GM12878 (cell line): ENCODE results near the gene DRD2. TPM values are rescaled to one million over a fixed set of nuclear protein-coding genes. Genes with fewer than 3 reads are reported as not detected.

Experiments used
- ATAC-seq: fragments of 200-7000 bp; cut with Tn5 transposase; 3 replicates; pipeline ENCODE4 v1.9.1; 2020; ENCODE audit warnings: mild to moderate bottlenecking, moderate library complexity
- BruUV-seq: library from RNA; stranded (reverse); fragments of 400-500 nt; replicated peaks from 2 replicates; lab custom pipeline; 2021; lab: Mats Ljungman, UMichigan
- CTCF ChIA-PET: fragments of 300-600 bp; sonication (Branson Sonifier 250); formaldehyde crosslinking; extraction: SDS; loops from one replicate; lab custom pipeline; 2021; ENCODE audit warnings: inconsistent platforms; lab: Yijun Ruan, JAX
- POLR2A ChIA-PET: fragments of 350-600 bp; formaldehyde crosslinking; extraction: SDS; loops from one replicate; lab custom pipeline; 2021; ENCODE audit warnings: inconsistent platforms; lab: Charles Lee
- RAD21 ChIA-PET: fragments of 300-600 bp; sonication (Branson Sonifier 250); formaldehyde crosslinking; loops from one replicate; lab custom pipeline; 2023; ENCODE audit warnings: antibody characterized with exemption; ENCODE audit not compliant: unreplicated experiment; lab: Charles Lee
- SMC1A ChIA-PET: fragments of 300-600 bp; sonication (Branson Sonifier 250); formaldehyde crosslinking; loops from one replicate; lab custom pipeline; 2023; ENCODE audit not compliant: unreplicated experiment, uncharacterized antibody; lab: Charles Lee
- DNase-seq: peaks from one replicate; pipeline ENCODE4 v3.0.0-alpha.2; 2011; ENCODE audit warnings: low read depth, low spot score
- FAIRE-seq: peaks from 3 replicates; lab custom pipeline; 2011; peaks lifted over from hg19 to GRCh38; lab: Jason Lieb, UNC
- H2AFZ ChIP-seq: 2 replicates; pipeline ENCODE4 v1.6.0; 2011; ENCODE audit warnings: low read depth, low read length, control low read depth; ENCODE audit not compliant: control insufficient read depth
- H3K27ac ChIP-seq: 2 replicates; pipeline ENCODE4 v1.5.1; 2011; ENCODE audit warnings: control low read depth; ENCODE audit not compliant: control insufficient read depth, insufficient read depth
- H3K27me3 ChIP-seq, 2 experiments: replicated peaks in 1 of 2; 2 replicates each; pipeline versions ENCODE4 v1.6.0 to v1.6.1; 2011; ENCODE audit warnings: low read length in 1 of 2; ENCODE audit not compliant: control insufficient read depth in 2 of 2, insufficient read depth in 2 of 2
- H3K36me3 ChIP-seq, 2 experiments: 2 replicates each; pipeline ENCODE4 v1.5.1; 2011; ENCODE audit warnings: low read length in 1 of 2; ENCODE audit not compliant: control insufficient read depth in 2 of 2, insufficient read depth in 2 of 2
- H3K4me1 ChIP-seq: 2 replicates; pipeline ENCODE4 v1.6.1; 2011; ENCODE audit warnings: mild to moderate bottlenecking, low read length, moderate library complexity, mixed read lengths; ENCODE audit not compliant: control insufficient read depth, insufficient read depth
- H3K4me2 ChIP-seq: 2 replicates; pipeline ENCODE4 v1.6.0; 2011; ENCODE audit warnings: control low read depth; ENCODE audit not compliant: control insufficient read depth, insufficient read depth
- H3K4me3 ChIP-seq: fragments of 200-600 bp; sonication (generic); 2 replicates; pipeline ENCODE4 v1.5.1; 2016
- H3K79me2 ChIP-seq: 2 replicates; pipeline ENCODE4 v1.6.0; 2011; ENCODE audit warnings: low read length; ENCODE audit not compliant: control insufficient read depth, insufficient read depth
- H3K9ac ChIP-seq: 2 replicates; pipeline ENCODE4 v1.8.0; 2011; ENCODE audit warnings: low read length, control low read depth, mixed read lengths; ENCODE audit not compliant: control insufficient read depth, insufficient read depth
- H3K9me3 ChIP-seq: replicated peaks from 3 replicates; pipeline ENCODE4 v1.5.1; 2011; ENCODE audit warnings: mild to moderate bottlenecking, low read length; ENCODE audit not compliant: control insufficient read depth, insufficient read depth
- H4K20me1 ChIP-seq: 2 replicates; pipeline ENCODE4 v1.6.0; 2011; ENCODE audit not compliant: control insufficient read depth, insufficient read depth
- CEBPB ChIP-seq, 2 experiments: fragments of 150-350 bp in 1 of 2; IDR thresholded peaks; 2 replicates each; pipeline ENCODE4 v1.6.1; 2012 to 2014; ENCODE audit warnings: low read depth in 2 of 2, low read length in 2 of 2, borderline replicate concordance in 1 of 2, inconsistent platforms in 1 of 2
- CHD4 ChIP-seq: fragments of 200-600 bp; sonication (generic); IDR thresholded peaks from 2 replicates; pipeline ENCODE4 v1.6.1; 2016; ENCODE audit warnings: mild to moderate bottlenecking
- EP300 ChIP-seq, 2 experiments: fragments of 150-350 bp in 1 of 2; IDR thresholded peaks; 2 replicates each; pipeline ENCODE4 v1.6.1; 2011 to 2012; ENCODE audit warnings: low read depth in 2 of 2, low read length in 2 of 2, borderline replicate concordance in 1 of 2, improper control_type of control experiment in 1 of 2, inconsistent platforms in 1 of 2; ENCODE audit not compliant: control insufficient read depth in 1 of 2
- ESRRA ChIP-seq: IDR thresholded peaks from 2 replicates; pipeline ENCODE4 v1.6.1; 2012; ENCODE audit warnings: mild to moderate bottlenecking, low read length, improper control_type of control experiment
- EZH2 ChIP-seq: IDR thresholded peaks from 2 replicates; pipeline ENCODE4 v1.6.1; 2012; ENCODE audit warnings: low read depth, mild to moderate bottlenecking, control low read depth, inconsistent platforms, low read length, borderline replicate concordance; ENCODE audit not compliant: control insufficient read depth
- MYB ChIP-seq: fragments of 150-350 bp; IDR thresholded peaks from 2 replicates; pipeline ENCODE4 v1.6.1; 2014; ENCODE audit warnings: mild to moderate bottlenecking, low read depth, low read length, borderline replicate concordance
- POU2F2 ChIP-seq: IDR thresholded peaks from 3 replicates; pipeline ENCODE4 v1.6.1; 2011; ENCODE audit warnings: low read depth, mild to moderate bottlenecking, low read length, borderline replicate concordance
- RFX5 ChIP-seq: IDR thresholded peaks from 2 replicates; pipeline ENCODE4 v1.6.1; 2011; ENCODE audit warnings: low read depth, low read length, improper control_type of control experiment
- SUZ12 ChIP-seq: fragments of 200-600 bp; sonication (generic); IDR thresholded peaks from one replicate; pipeline ENCODE4 v1.6.1; 2018; ENCODE audit warnings: antibody characterized with exemption, mild to moderate bottlenecking; ENCODE audit not compliant: unreplicated experiment
- YBX1 ChIP-seq: fragments of 450-650 bp; IDR thresholded peaks from 2 replicates; pipeline ENCODE4 v1.6.1; 2016; ENCODE audit warnings: antibody characterized with exemption
- ZNF274 ChIP-seq: IDR thresholded peaks from one replicate; pipeline ENCODE4 v1.8.0; 2011; ENCODE audit not compliant: insufficient read length, insufficient read depth
- ZSCAN29 ChIP-seq: fragments of 450-650 bp; IDR thresholded peaks from 2 replicates; pipeline ENCODE4 v1.6.1; 2017; ENCODE audit warnings: mild to moderate bottlenecking, moderate library complexity
- WGBS: methylation state at CpG from one replicate; pipeline ENCODE4 v1.1.6; 2016; ENCODE audit warnings: low lambda C conversion rate; ENCODE audit not compliant: insufficient replicate concordance, insufficient coverage; ENCODE audit errors: missing lambda C conversion rate; 5-methylcytosine and 5-hydroxymethylcytosine counted together
- in situ Hi-C: fragments of 300-500 bp; cut with MboI; formaldehyde crosslinking; loops from 9 replicates; pipeline ENCODE4 v1.14.3; 2018; ENCODE audit warnings: mixed read lengths
- intact Hi-C: fragments of 100-400 bp; cut with micrococcal nuclease; formaldehyde crosslinking; loops from one replicate; pipeline ENCODE4 v1.14.2; 2022; ENCODE audit not compliant: unreplicated experiment
- polyA plus RNA-seq, 11 experiments: library from polyadenylated mRNA; depleted of rRNA in 4 of 11; unstranded in 6 of 11; stranded (reverse) in 5 of 11; fragments of >200 nt; fragmentation: Nextera tagmentation in 4 of 11; fragmentation: Illumina TruSeq in 1 of 11; extraction: Ambion mirVana in 4 of 11; extraction: Trizol in 1 of 11; gene quantifications; 1 replicate in 1 of 11; 2 replicates in 10 of 11; pipeline versions ENCODE4 v1.2.1 to v1.2.3, GENCODE V29; 2011 to 2016; ENCODE audit warnings: inconsistent platforms in 2 of 11, missing spikeins in 2 of 11, low read depth in 1 of 11
- total RNA-seq, 4 experiments: library from RNA; depleted of rRNA in 3 of 4; stranded (reverse); fragments of >200 nt in 3 of 4; fragmentation: Illumina TruSeq in 1 of 4; extraction: Trizol in 1 of 4; gene quantifications; 2 replicates each; pipeline versions ENCODE4 v1.2.1 to v1.2.3, GENCODE V29; 2013 to 2021
- TF ChIP-seq, protein P1 (sequence below): IDR thresholded peaks from 2 replicates; pipeline ENCODE4 v1.6.1; 2011; ENCODE audit warnings: borderline replicate concordance, low read depth, mild to moderate bottlenecking, moderate library complexity, mixed read lengths, low read length; ENCODE audit not compliant: insufficient read depth; ENCODE audit errors: extremely low read length
- TF ChIP-seq, protein P2 (sequence below): IDR thresholded peaks from 2 replicates; pipeline ENCODE4 v1.6.1; 2012; ENCODE audit warnings: mild to moderate bottlenecking, low read depth, low read length

Gene DRD2
- total and polyA plus RNA-seq, 10 of the 15 experiments (the other 5 are each of a cell fraction or from before 2014, with no cell fraction given): not detected

GRCh38 chr11:113465786-113466185 lies 9.4 kb downstream of the DRD2 start:
- Histone ChIP-seq H4K20me1 (no peaks in the 10 kb centered on the region), H3K27ac (no peak overlapping the region), H3K4me3 (no peak overlapping the region), H3K79me2 (no peaks in the 10 kb centered on the region)
- ChIA-PET POLR2A (no interaction called here), RAD21 (no interaction called here)
- 49% methylated on average over 3 of the region's 3 CpGs for WGBS
- ATAC-seq: no peak
- TF ChIP-seq CEBPB (IDR thresholded peaks at IDR 0.05; ENCODE audit: borderline replicate concordance in 1 of 2, low read depth in 2 of 2, low read length in 2 of 2) (no peak), ZNF274 (no peak), ZSCAN29 (no peak), CHD4 (no peak), RFX5 (no peak), POU2F2 (no peak)
- TF ChIP-seq, protein P1, sequence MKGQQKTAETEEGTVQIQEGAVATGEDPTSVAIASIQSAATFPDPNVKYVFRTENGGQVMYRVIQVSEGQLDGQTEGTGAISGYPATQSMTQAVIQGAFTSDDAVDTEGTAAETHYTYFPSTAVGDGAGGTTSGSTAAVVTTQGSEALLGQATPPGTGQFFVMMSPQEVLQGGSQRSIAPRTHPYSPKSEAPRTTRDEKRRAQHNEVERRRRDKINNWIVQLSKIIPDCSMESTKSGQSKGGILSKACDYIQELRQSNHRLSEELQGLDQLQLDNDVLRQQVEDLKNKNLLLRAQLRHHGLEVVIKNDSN: no peak
- TF ChIP-seq, all 136 proteins: peak for 0
- no TSS peak for BruUV-seq
- no peaks in the 10 kb centered on the region for H3K9me3 ChIP-seq
- no peak overlapping the region for H2AFZ ChIP-seq
- H3K36me3 ChIP-seq: no peaks in the 10 kb centered on the region
- FAIRE-seq: no peak
- H3K9ac ChIP-seq: no peak overlapping the region
- DNase-seq: no peak
- peaks cover 0 to 4% of the 10 kb centered on the region in 2 experiments; a peak in 2 of 4 replicates for H3K27me3 ChIP-seq
- in situ Hi-C loops: no loop called here
- ChIA-PET SMC1A (no interaction called here), CTCF (no interaction called here)
- intact Hi-C loops: no loop called here
- H3K4me1 ChIP-seq: no peaks in the 10 kb centered on the region
- no peak overlapping the region for H3K4me2 ChIP-seq

DNA sequence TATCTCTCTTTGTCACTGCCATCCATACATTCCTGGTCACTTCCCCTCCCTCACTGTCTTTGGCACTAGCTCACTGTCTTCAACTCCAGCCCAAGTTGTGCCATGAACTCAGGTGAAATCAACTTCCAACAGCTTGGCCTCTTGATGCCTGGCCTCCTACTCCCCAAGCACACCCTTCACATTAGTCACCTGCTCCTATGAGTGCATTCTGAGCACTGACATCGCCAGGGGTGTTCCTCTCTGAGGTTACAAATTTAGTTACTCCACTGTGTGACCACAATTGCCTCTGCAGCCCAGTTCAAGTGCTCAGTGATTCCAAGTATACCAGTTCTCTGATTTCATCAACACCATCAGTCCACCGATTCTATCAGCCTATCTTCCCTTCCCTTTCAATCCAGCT lies 10.8 kb downstream of the DRD2 start:
- H3K36me3 ChIP-seq: no peaks in the 10 kb centered on the region
- no peak overlapping the region for H3K4me2 ChIP-seq
- H3K9ac ChIP-seq: no peak overlapping the region
- H3K27ac ChIP-seq: no peak overlapping the region
- no peaks in the 10 kb centered on the region for H3K9me3 ChIP-seq
- H2AFZ ChIP-seq: no peak overlapping the region
- BruUV-seq: no TSS peak
- ChIA-PET POLR2A (no interaction called here), CTCF (no interaction called here), SMC1A (no interaction called here), RAD21 (no interaction called here)
- in situ Hi-C loops: no loop called here
- intact Hi-C loops: no loop called here
- H3K4me1 ChIP-seq: no peaks in the 10 kb centered on the region
- 0% methylated on average over 2 of the region's 2 CpGs for WGBS
- no peaks in the 10 kb centered on the region for H4K20me1 ChIP-seq
- H3K79me2 ChIP-seq: no peaks in the 10 kb centered on the region
- FAIRE-seq (no peak), DNase-seq (no peak), ATAC-seq (no peak)
- H3K4me3 ChIP-seq: no peak overlapping the region
- H3K27me3 ChIP-seq: peaks cover 0 to 4% of the 10 kb centered on the region in 2 experiments; a peak in 2 of 4 replicates
- TF ChIP-seq, protein P2, sequence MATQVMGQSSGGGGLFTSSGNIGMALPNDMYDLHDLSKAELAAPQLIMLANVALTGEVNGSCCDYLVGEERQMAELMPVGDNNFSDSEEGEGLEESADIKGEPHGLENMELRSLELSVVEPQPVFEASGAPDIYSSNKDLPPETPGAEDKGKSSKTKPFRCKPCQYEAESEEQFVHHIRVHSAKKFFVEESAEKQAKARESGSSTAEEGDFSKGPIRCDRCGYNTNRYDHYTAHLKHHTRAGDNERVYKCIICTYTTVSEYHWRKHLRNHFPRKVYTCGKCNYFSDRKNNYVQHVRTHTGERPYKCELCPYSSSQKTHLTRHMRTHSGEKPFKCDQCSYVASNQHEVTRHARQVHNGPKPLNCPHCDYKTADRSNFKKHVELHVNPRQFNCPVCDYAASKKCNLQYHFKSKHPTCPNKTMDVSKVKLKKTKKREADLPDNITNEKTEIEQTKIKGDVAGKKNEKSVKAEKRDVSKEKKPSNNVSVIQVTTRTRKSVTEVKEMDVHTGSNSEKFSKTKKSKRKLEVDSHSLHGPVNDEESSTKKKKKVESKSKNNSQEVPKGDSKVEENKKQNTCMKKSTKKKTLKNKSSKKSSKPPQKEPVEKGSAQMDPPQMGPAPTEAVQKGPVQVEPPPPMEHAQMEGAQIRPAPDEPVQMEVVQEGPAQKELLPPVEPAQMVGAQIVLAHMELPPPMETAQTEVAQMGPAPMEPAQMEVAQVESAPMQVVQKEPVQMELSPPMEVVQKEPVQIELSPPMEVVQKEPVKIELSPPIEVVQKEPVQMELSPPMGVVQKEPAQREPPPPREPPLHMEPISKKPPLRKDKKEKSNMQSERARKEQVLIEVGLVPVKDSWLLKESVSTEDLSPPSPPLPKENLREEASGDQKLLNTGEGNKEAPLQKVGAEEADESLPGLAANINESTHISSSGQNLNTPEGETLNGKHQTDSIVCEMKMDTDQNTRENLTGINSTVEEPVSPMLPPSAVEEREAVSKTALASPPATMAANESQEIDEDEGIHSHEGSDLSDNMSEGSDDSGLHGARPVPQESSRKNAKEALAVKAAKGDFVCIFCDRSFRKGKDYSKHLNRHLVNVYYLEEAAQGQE: no peak
- TF ChIP-seq EZH2: no peak
- no peak for TF ChIP-seq YBX1
- no peak for TF ChIP-seq SUZ12
- TF ChIP-seq MYB: no peak
- TF ChIP-seq ESRRA: no peak
- no peak for TF ChIP-seq EP300 (IDR thresholded peaks at IDR 0.05; ENCODE audit: borderline replicate concordance in 1 of 2, control insufficient read depth in 1 of 2, low read depth in 2 of 2, low read length in 2 of 2)
